HG03025 (cell line): Measurements from ENCODE around the gene WARS2.
"Not testable (repeated sequence)": the region's sequence is repeated elsewhere in the genome, so short reads cannot be mapped to it uniquely, and the experiment has no call there.

ENCODE experiments used
- ATAC-seq: cut with Tn5 transposase; IDR thresholded peaks from one replicate; pipeline ENCODE4 v1.9.1; 2021; ENCODE audit warnings: mild to moderate bottlenecking, moderate library complexity; ENCODE audit not compliant: unreplicated experiment, low FRiP score

The WARS2 gene

DNA sequence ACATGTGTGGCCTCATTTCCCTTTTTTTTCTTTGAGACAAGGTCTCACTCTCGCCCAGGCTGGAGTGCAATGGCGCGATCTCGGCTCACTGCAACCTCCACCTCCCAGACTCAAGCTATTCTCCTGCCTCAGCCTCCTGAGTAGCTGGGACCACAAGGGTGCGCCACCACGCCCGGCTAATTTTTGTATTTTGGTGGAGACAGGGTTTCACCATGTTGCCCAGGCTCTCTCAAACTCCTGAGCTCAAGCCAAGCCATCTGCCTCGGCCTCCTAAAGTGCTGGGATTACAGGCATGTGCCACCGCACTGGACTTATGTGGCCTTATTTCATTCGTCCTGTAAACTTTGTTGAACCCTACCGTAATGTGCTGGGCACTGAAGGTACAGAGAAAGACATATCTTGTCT is 569 bp upstream of the WARS2 start:
- no peak for ATAC-seq

DNA sequence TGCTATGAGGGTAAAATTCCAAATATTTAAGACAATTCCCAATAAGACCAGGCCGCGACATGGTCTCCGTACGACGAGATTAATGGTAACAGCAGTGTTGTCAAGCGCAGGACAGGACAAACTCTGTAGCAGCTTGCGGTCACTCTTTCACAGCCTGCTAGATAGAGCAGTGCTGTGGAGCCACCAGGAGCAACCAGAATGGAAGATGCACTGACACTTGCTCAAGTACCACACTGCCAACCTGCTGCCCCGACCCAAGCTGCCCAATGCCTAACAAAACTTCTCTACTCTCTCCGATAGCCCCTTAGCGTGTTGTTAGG is 636 bp downstream of the WARS2 start:
- ATAC-seq: peak; percentile 42

DNA sequence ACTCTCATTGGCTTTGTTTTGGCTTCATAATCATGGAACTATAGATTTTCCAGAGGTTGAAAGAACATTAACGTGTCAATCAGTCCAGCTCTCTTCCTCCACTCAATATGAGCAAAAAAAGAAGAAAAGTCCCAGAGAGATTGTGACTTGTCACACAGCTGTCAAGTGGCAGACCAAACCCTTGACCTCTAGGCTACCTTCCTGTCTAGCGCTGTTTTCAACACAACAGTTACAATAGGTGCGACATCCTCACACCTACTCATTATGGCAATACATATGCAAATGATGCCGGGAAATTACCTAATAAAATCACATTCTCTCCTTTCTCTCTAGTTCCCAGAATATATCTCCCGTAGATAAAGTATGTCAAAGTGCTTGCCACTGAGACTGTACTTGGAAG is 1.1 kb downstream of the WARS2 start:
- no peak for ATAC-seq

DNA sequence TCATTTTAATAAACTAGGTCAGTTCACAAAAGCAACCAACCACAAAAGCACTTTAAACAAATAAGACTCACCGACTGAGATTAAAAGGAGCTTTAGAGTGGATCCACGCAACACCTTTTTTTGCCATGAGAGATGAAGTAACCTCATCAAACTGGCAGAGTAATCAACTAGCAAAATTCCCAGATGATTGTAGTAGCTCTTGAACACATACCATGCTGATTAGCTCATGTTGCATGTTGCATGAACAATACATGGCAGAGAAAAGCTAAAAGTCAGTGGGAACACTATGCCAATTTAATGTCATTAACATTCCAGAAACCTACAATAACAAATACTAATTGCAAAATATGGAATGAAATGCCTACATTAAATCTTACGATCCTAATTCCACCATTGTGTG is 4.1 kb downstream of the WARS2 start:
- ATAC-seq: no peak

DNA sequence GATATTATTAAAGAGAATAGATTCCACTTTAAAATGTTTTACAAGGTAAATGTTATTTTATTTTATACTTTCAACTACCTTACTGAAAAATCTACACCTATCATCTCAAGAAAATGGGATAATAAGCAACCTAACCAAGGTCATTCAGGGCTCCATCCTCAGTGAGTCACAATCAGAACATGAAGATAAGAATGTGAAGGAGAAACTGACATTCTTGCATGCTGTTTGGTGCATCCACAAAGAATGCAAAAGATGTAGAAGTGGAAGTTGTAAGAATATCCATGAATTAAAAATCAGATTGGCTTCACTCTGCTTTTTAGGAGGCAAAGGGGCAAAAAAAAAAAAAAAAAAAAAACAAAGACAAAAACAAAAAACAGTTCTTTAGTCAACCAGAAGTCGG is 6.5 kb downstream of the WARS2 start:
- no peak for ATAC-seq

DNA sequence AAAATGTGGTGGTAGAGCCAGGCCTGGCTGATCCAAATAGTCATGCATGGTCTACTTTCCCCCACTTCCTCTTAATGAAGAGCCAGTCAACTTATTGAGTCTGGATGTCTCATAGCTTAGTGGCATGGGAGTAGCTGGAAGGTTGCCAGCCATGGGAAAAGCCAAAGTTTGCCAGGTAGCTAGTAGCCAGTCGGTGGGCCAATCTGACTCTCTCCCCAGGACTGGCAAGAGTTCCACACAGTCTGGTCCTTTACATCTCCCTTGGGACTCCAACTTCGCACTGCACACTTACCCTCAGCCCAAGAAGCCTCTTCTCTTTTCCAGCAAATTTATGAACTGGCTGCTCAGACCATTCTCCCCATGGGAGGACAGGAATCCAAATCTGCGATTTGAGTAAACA is 8.3 kb downstream of the WARS2 start:
- ATAC-seq: no peak

DNA sequence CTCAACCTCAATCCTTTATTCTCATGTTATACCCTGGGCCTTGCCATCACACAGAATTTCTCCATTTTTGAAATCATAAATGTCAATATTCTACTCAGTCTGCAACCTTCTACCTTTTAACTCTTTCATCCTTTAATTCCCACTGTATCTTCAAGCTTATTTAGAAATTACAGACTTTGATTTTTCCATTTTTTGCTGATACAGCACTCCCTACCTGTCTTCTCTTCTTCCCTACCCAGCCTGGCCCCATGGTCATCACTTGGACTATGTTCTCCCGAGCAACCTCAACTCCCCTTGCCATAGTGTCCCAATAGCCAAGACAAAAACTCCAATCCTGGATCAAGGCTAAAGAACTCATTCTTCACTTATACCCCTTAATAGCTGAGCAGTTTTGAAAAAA is 14.6 kb downstream of the WARS2 start:
- ATAC-seq: no peak

DNA sequence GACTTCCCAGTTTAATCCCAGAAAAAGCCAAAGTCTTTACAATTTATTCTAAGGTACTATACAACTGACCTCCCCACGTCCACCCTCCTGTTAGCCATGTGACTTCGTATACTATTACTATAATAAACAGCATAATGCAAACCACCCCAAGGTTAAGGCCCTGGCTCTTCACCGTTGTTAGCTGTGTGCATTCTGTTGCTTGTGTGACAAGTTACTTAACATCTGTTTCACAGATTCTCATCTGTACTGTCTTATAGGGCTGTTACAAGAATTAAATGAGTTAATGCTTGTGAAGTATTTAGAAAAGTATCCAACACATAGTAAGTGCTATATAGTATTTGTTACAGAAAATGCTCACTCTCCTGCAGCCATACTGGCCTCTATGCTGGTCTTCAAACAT is 15.7 kb downstream of the WARS2 start:
- ATAC-seq: no peak

DNA sequence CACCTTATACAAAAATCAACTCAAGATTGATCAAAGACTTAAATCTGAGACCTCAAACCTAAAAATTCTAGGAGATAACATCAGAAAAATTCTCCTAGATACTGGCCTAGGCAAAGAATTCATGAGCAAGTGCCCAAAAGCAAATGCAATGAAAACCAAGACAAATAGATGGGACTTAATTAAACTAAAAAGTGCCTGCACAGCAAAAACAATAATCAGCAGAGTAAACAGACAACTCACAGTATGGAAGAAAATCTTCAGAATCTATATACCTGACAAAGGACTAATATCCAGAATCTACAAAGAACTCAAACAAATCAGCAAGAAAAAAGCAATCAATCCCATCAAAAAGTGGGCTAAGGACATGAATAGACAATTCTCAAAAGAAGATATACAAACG is 18.6 kb downstream of the WARS2 start:
- ATAC-seq: not testable (repeated sequence)

DNA sequence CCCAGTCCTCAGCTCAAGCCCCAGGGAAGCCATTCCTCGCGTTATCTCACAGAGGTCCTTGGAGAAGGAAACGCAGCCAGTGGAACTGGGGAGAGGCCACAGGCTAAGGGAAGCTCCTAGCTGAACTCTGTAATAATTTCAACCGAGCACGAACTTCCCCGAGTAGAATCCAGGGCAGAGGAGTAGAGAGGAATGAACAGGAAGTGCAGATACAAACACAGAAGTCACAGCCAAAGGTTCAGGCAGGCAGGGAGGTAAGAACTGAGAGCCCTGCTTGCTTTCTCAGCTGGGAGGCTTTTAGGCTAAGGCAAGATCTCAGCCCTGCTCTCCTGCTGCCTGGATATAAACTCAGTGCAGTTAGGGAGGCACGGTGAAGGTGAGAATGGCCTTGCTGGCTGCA is 23.7 kb downstream of the WARS2 start:
- ATAC-seq: no peak

DNA sequence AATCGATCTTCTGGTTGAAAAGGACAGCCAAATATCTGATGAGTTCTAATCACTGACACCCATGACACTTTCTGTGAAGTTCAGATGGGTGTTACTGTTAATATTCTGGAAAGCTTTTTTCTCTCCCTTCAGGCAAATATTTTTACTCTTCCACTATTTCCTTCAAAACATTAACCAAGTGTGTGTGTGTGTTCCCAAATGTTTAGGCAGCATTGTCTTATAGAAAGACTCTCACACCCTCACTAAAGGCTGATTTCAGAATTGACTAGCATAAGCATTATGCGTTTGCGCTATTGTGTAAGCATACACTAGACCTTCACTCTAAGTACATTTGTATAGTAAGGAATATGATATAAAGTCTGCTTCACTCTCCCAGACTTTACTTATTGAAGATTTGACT is 24.7 kb downstream of the WARS2 start:
- ATAC-seq: no peak

DNA sequence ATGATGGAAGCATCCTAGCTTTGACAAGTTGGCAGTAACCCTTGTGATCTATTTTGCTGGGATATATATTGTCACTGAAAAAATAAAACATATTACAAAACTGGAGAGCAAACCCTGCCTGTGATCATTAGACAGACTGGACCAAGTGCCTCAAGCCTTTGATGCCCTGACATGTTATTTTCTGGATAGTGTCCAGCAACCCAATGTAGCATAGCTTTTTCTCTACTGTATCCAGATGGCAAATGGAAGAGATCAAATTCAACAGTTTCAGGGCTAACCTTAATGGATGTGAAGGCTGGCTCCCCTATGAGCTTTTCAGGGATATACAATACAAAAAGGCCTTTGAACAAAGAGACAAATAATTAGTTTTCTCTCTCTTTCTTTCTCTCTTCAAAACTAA is 25.1 kb downstream of the WARS2 start:
- no peak for ATAC-seq

DNA sequence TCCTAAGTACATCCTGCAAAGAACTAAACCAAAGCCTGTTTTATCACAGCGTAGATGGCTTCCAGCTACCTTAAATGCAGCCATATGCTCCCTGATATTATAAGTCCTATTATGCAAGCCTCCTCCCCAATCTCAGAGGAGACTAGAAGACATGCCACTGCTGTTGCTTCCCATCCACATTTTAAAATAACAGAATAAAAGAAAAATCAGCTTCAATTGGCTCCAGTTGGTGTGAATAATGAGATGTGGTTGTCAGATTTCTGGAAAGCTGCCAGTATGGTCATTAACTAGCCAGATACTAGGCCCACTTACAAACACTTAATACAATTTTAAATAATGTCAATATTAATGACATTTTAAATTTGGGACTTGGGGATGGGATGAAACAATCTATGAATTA is 25.7 kb downstream of the WARS2 start:
- ATAC-seq: no peak

DNA sequence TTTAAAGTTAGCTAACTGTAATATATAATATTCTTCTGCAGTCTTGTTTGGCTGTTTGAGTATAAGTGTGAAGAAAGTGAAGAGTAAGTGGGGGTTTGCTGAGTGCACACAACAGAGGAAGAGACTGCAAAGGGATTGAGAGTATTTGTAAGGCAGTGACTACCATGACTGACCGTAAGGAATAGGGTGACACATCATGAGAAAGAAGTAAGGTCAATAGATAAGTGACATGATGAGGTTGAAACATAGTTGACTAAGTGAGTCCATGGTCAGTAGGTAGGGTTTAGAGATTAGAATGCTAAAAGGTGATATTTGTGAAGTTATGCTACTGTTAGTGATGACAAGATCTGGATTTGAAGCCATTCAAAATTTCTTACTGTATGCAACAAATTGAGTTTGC is 27.7 kb downstream of the WARS2 start:
- ATAC-seq: no peak

DNA sequence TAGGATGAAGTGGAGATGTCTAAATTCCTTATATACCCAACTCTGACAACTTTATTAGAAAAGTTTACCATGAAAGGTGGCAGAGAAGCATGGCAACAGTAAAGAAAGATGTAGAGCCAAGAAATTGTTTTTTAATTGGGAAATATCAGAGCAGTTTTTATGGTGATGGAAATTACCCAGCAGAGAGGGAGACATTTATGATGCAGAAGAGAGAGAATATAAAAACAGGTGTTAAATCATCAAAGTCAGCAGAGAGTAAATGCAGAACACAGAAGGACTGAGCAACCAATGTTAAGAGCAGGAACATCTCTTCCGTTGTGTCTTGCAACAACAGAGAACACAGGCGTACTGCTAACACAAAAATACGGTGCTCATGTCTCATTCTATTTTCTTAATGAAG is 28.2 kb downstream of the WARS2 start:
- ATAC-seq: no peak

DNA sequence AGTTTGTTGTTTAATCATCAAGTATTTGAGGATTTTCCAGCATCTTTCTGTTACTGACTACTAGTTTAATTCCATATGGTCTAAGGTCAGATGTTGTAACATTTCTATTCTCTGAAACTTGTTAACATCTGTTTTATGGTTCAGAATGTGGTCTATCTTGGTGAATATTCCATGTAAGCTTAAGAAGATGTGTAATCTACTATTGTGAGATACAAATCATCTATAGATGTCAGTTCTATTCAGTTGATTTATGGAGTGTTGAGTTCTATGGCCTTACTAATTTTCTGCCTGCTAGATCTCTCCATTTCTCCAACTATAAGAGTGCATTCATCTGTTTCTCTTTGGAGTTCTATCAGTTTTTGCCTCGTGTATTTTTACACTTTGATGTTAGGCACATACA is 31.5 kb downstream of the WARS2 start:
- ATAC-seq: no peak

DNA sequence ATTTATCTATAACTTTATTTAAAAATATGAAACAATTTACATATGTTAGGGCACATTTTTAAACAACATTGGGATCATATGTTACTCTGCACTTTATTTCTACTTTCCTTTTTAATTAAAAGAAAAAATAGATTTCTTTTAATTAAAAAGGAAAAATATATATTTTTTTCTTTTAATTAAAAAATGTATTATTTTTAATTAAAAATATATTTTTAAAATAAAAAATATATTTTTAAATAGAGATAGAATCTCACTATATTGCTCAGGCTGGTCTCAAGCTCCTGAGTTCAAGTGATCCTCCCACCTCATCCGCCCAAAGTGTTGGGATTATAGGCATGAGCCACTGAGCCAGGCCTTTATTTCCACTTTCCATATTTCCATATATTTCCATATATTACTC is 36.7 kb downstream of the WARS2 start:
- ATAC-seq: no peak

DNA sequence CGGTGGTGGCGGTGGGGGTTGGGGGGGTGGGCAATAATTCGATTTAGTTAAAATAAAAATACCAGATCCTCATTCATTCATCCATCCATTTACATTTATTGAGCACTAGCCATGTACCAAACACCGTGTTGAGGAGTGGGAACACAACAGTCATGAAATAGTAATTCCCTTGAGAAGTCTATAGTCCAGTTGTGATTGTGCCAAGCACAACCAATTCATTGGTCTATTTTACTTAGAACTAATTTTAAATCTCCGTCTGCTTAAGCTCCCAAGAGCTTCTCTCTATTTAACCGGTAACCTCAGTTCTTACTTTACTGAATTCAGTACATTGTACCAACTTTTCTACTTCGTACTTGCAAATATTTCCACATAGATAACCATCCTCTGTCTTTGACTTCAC is 38.4 kb downstream of the WARS2 start:
- ATAC-seq: no peak

DNA sequence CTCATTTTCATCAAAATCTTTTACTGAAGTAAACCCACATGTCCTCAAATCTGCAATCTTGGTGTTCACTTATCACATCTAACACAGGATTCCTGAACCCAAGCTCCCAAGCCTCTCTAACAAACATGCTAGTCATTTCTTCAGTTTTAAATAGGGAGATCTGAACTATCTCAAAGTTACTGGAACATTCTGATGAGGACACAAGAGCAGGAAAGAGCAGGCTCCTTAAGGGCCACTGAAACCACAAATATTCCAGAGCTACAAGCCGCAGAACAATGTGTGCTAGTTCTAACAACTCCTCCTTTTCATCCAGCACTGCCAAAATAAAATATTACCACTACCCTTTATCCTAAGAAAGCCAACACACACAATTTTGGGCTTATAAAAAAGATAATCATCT is 38.9 kb downstream of the WARS2 start:
- no peak for ATAC-seq

DNA sequence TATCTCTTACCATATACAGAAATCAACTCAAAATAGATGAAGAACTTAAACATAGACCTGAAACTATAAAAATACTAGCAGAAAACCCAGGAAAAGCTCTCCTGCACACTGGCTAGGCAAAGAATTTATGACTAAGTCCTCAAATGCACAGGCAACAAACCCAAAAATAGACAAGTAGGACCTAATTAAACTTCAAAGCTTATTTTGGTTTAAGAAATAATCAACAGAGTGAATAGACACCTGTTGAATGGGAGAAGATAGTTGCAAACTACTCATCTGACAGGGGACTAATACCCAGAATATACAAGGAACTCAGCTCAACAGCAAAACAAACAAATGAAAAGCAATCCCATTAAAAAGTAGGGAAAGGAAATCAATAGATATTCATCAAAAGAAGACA is 40.7 kb downstream of the WARS2 start:
- no peak for ATAC-seq

DNA sequence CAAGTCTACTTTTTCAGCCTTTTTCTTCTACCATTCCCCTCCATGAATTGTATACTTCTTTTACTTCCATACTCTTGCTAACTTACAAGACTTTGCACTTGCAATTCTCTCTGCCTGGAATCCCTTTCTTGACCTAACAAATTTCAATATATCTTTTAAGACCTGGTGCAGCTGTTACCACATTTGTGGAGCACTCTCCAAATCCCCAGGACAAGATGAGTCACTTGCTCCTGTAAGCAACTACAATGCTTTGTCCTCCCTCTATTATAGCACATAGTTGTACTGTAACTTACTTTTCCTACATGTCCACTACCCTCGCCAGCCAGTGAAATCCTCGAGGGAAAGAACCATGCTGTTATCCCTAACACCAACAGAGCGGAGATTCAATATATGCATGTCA is 43.1 kb downstream of the WARS2 start:
- ATAC-seq: no peak

DNA sequence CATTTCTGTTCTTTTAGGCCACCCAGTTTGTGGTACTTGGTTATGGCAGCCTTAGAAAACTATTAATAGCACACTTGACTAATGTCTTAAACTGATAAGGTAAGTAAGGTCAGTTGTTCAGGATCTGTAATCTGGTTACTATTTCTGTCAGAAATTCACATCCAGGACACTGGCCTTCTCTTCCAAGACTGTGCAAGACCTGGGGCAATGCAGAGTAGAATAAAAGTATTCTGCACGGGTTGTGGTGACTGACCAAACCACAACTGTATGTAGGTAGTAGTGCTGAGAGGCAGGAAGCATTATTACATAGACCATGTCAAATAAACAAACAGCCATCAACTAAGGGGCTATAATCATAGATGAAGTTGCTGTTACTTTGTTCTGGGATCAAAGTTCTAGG is 46.7 kb downstream of the WARS2 start:
- no peak for ATAC-seq

DNA sequence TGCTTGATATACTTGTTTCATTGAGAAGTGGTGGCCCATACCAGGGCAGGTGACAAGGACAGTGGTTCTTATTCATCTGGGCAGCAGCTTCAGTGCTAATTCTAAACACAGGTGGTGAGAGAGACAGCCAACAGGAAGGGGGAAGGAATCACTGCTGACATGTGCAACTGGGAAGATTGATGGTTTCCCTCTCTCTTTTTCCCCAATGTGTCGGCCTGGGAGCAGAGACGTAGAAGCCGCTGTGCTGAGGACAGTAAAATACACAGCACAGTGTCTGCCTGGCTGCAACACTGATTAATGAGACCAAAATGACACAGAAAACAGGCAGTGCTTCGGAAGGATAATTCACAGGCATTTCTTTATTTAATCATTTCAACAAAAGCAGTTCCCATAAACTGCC is 48.8 kb downstream of the WARS2 start:
- no peak for ATAC-seq

DNA sequence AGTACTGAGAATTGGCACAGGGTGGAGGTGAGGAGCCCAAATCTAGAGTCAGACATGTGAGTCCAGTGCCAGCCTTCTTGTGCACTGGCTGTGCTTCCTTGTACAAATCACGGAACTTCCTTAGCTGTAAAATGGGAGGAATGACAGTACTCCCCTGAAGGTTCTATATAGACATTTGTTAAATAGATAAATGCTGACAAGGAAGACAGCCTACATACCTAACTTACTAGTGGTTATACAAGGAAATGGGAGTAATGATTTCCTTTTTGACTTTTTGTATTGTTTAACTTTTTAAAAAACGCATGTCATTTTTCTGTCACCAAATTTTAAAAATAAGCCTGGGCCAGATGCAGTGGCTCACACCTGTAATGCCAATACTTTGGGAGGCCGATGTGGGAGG is 50.2 kb downstream of the WARS2 start:
- ATAC-seq: no peak
